ENCODE data around the gene PCGF3.
"Not testable (repeated sequence)": the region's sequence is repeated elsewhere in the genome, so short reads cannot be mapped to it uniquely, and the experiment has no call there.

Gene PCGF3

DNA sequence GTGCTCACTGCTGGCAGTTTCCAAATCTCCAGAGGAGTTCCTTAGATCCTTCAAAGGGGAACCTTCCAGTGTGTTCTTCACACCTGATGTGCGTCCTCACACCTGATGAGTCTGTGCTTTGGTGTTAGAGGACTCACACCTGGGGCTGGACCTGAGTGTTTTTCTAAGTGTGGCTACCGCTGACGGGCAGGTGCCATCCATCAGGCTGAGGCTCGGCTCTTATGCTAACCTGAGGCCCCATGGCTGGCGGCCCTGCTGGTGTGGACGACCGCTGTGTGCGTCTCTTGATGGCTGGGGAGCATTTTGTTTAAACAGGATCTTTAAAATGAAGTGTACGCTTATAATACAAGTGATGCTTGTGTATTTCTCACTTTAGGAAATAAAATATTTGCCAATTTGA is 28.4 kb downstream of the PCGF3 start:
- no peak overlapping the region for H3K4ac ChIP-seq (ENCODE audit: low read depth, low read length)
- no peak overlapping the region for H3K4me2 ChIP-seq (ENCODE audit: low read length)
- no peak overlapping the region for H3K27ac ChIP-seq (ENCODE audit: low read depth, low read length)
- no peak overlapping the region for H3K23ac ChIP-seq (ENCODE audit: low read length)
- no peak for DNase-seq
- H3K56ac ChIP-seq (ENCODE audit: low read length): no peak overlapping the region
- no peak overlapping the region for H2BK120ac ChIP-seq (ENCODE audit: low read depth, low read length)
- H3K4me3 ChIP-seq (ENCODE audit: low read length): no peak overlapping the region
- H2BK15ac ChIP-seq (replicated peaks; ENCODE audit: low read depth): no peak overlapping the region
- H2AK5ac ChIP-seq (ENCODE audit: low read length): no peak overlapping the region
- H3K79me2 ChIP-seq (ENCODE audit: control insufficient read depth, insufficient read depth, low read length): no peaks in the 10 kb centered on the region
- H3K36me3 ChIP-seq (ENCODE audit: control insufficient read depth, insufficient read depth, low read length): peaks cover 19% of the 10 kb centered on the region
- H3K79me1 ChIP-seq (ENCODE audit: low read length): no peaks in the 10 kb centered on the region
- no peak overlapping the region for H3K18ac ChIP-seq (ENCODE audit: low read length)
- no peak overlapping the region for H3K9ac ChIP-seq (ENCODE audit: low read length)
- no CpG with 5 or more reads among the region's 9 CpGs for WGBS (ENCODE audit: extremely low coverage, insufficient coverage, low lambda C conversion rate)
- H3K4me1 ChIP-seq (ENCODE audit: control insufficient read depth, low read depth, low read length): no peaks in the 10 kb centered on the region
- H4K5ac ChIP-seq (ENCODE audit: low read length): no peak overlapping the region
- no peak overlapping the region for H2BK5ac ChIP-seq (ENCODE audit: low read length)
- no peaks in the 10 kb centered on the region for H3K27me3 ChIP-seq (ENCODE audit: insufficient read depth, low read length, poor library complexity)
- H4K8ac ChIP-seq (ENCODE audit: low read depth, low read length): no peak overlapping the region

- no CpG with 5 or more reads among the region's 9 CpGs for WGBS (ENCODE audit: extremely low coverage, insufficient coverage, low lambda C conversion rate)
- Histone ChIP-seq H3K4me3 (ENCODE audit: low read length) (no peak overlapping the region), H3K79me1 (ENCODE audit: low read length) (no peaks in the 10 kb centered on the region), H3K4ac (ENCODE audit: low read depth, low read length) (no peak overlapping the region), H2BK120ac (ENCODE audit: low read depth, low read length) (no peak overlapping the region), H3K27ac (ENCODE audit: low read depth, low read length) (no peak overlapping the region), H3K4me1 (ENCODE audit: control insufficient read depth, low read depth, low read length) (no peaks in the 10 kb centered on the region), H4K8ac (ENCODE audit: low read depth, low read length) (no peak overlapping the region), H2BK5ac (ENCODE audit: low read length) (no peak overlapping the region), H4K5ac (ENCODE audit: low read length) (no peak overlapping the region), H2BK15ac (replicated peaks; ENCODE audit: low read depth) (no peak overlapping the region), H2AK5ac (ENCODE audit: low read length) (no peak overlapping the region), H3K36me3 (ENCODE audit: control insufficient read depth, insufficient read depth, low read length) (peaks cover 19% of the 10 kb centered on the region), H3K23ac (ENCODE audit: low read length) (no peak overlapping the region), H3K79me2 (ENCODE audit: control insufficient read depth, insufficient read depth, low read length) (no peaks in the 10 kb centered on the region), H3K56ac (ENCODE audit: low read length) (no peak overlapping the region), H3K9ac (ENCODE audit: low read length) (no peak overlapping the region), H3K27me3 (ENCODE audit: insufficient read depth, low read length, poor library complexity) (no peaks in the 10 kb centered on the region), H3K4me2 (ENCODE audit: low read length) (no peak overlapping the region), H3K18ac (ENCODE audit: low read length) (no peak overlapping the region)
- no peak for DNase-seq
Measured at GRCh38 chr4:734951-735350, 29.3 kb downstream of the PCGF3 start.

- no peak for DNase-seq
Measured at GRCh38 chr4:735583-735982, 30.0 kb downstream of the PCGF3 start.

GRCh38 chr4:736561-736960 is 30.9 kb downstream of the PCGF3 start:
- H2BK5ac ChIP-seq (ENCODE audit: low read length); H4K8ac ChIP-seq (ENCODE audit: low read depth, low read length); H3K4ac ChIP-seq (ENCODE audit: low read depth, low read length); H3K27ac ChIP-seq (ENCODE audit: low read depth, low read length); H4K5ac ChIP-seq (ENCODE audit: low read length); H3K9ac ChIP-seq (ENCODE audit: low read length); H3K4me3 ChIP-seq (ENCODE audit: low read length); H3K4me1 ChIP-seq (ENCODE audit: control insufficient read depth, low read depth, low read length); H3K4me2 ChIP-seq (ENCODE audit: low read length); DNase-seq; H2BK120ac ChIP-seq (ENCODE audit: low read depth, low read length); H3K23ac ChIP-seq (ENCODE audit: low read length); H3K56ac ChIP-seq (ENCODE audit: low read length); H3K79me1 ChIP-seq (ENCODE audit: low read length); H2AK5ac ChIP-seq (ENCODE audit: low read length); H3K27me3 ChIP-seq (ENCODE audit: insufficient read depth, low read length, poor library complexity); H3K79me2 ChIP-seq (ENCODE audit: control insufficient read depth, insufficient read depth, low read length); H2BK15ac ChIP-seq (replicated peaks; ENCODE audit: low read depth); H3K18ac ChIP-seq (ENCODE audit: low read length): not testable (repeated sequence)
- peaks cover 21% of the 10 kb centered on the region for H3K36me3 ChIP-seq (ENCODE audit: control insufficient read depth, insufficient read depth, low read length)
- no CpG with 5 or more reads among the region's 34 CpGs for WGBS (ENCODE audit: extremely low coverage, insufficient coverage, low lambda C conversion rate)

More at GRCh38 chr4:735583-735982, 30.0 kb downstream of the PCGF3 start:
- Histone ChIP-seq H4K8ac (ENCODE audit: low read depth, low read length) (no peak overlapping the region), H3K27ac (ENCODE audit: low read depth, low read length) (no peak overlapping the region), H3K36me3 (ENCODE audit: control insufficient read depth, insufficient read depth, low read length) (peaks cover 20% of the 10 kb centered on the region), H3K4me1 (ENCODE audit: control insufficient read depth, low read depth, low read length) (no peaks in the 10 kb centered on the region), H3K4ac (ENCODE audit: low read depth, low read length) (no peak overlapping the region), H3K79me2 (ENCODE audit: control insufficient read depth, insufficient read depth, low read length) (no peaks in the 10 kb centered on the region), H2BK15ac (replicated peaks; ENCODE audit: low read depth) (no peak overlapping the region), H3K79me1 (ENCODE audit: low read length) (no peaks in the 10 kb centered on the region), H3K4me3 (ENCODE audit: low read length) (no peak overlapping the region), H3K56ac (ENCODE audit: low read length) (no peak overlapping the region), H3K9ac (ENCODE audit: low read length) (no peak overlapping the region), H3K23ac (ENCODE audit: low read length) (no peak overlapping the region), H3K27me3 (ENCODE audit: insufficient read depth, low read length, poor library complexity) (no peaks in the 10 kb centered on the region), H2BK120ac (ENCODE audit: low read depth, low read length) (no peak overlapping the region), H2AK5ac (ENCODE audit: low read length) (no peak overlapping the region), H2BK5ac (ENCODE audit: low read length) (no peak overlapping the region), H3K18ac (ENCODE audit: low read length) (no peak overlapping the region), H3K4me2 (ENCODE audit: low read length) (no peak overlapping the region), H4K5ac (ENCODE audit: low read length) (no peak overlapping the region)
- WGBS (ENCODE audit: extremely low coverage, insufficient coverage, low lambda C conversion rate): no CpG with 5 or more reads among the region's 8 CpGs

DNA sequence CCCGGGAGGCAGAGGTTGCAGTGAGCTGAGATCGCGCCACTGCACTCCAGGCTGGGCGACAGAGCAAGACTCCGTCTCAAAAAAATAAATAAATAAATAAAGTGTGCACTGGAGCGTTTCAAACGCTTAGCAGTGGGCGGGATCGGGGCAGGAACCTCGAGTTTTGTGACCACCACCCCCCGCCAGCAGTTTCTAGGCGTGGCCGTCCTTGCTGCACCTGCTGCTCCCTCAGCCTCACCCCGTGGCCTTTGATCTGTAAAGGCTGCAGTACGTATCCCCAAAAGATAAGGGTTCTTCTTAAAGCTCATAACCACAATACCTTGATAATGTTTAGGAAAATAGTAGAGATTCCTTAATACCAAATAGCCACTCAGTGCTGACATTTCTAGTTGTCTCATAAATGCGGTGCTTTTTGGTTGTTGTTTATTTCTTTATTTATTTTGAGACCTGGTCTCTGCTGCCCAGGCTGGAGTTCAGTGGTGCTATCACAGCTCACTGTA is 33.2 kb downstream of the PCGF3 start:
- no peak overlapping the region for H3K4me2 ChIP-seq (ENCODE audit: low read length)
- no peaks in the 10 kb centered on the region for H3K79me1 ChIP-seq (ENCODE audit: low read length)
- no peak for DNase-seq
- H3K36me3 ChIP-seq (ENCODE audit: control insufficient read depth, insufficient read depth, low read length): peaks cover 17% of the 10 kb centered on the region
- no peak overlapping the region for H3K4ac ChIP-seq (ENCODE audit: low read depth, low read length)
- no peak overlapping the region for H4K5ac ChIP-seq (ENCODE audit: low read length)
- H2BK15ac ChIP-seq (replicated peaks; ENCODE audit: low read depth): no peak overlapping the region
- H3K9ac ChIP-seq (ENCODE audit: low read length): no peak overlapping the region
- no peak overlapping the region for H2BK120ac ChIP-seq (ENCODE audit: low read depth, low read length)
- H3K23ac ChIP-seq (ENCODE audit: low read length): no peak overlapping the region
- H3K4me3 ChIP-seq (ENCODE audit: low read length): no peak overlapping the region
- H3K27me3 ChIP-seq (ENCODE audit: insufficient read depth, low read length, poor library complexity): no peaks in the 10 kb centered on the region
- H3K4me1 ChIP-seq (ENCODE audit: control insufficient read depth, low read depth, low read length): no peaks in the 10 kb centered on the region
- H3K27ac ChIP-seq (ENCODE audit: low read depth, low read length): no peak overlapping the region
- H2BK5ac ChIP-seq (ENCODE audit: low read length): no peak overlapping the region
- H4K8ac ChIP-seq (ENCODE audit: low read depth, low read length): no peak overlapping the region
- H3K79me2 ChIP-seq (ENCODE audit: control insufficient read depth, insufficient read depth, low read length): no peaks in the 10 kb centered on the region
- no peak overlapping the region for H2AK5ac ChIP-seq (ENCODE audit: low read length)
- no CpG with 5 or more reads among the region's 16 CpGs for WGBS (ENCODE audit: extremely low coverage, insufficient coverage, low lambda C conversion rate)
- no peak overlapping the region for H3K56ac ChIP-seq (ENCODE audit: low read length)
- H3K18ac ChIP-seq (ENCODE audit: low read length): no peak overlapping the region

- Histone ChIP-seq H3K18ac (ENCODE audit: low read length) (no peak overlapping the region), H3K36me3 (ENCODE audit: control insufficient read depth, insufficient read depth, low read length) (peaks cover 16% of the 10 kb centered on the region), H3K27ac (ENCODE audit: low read depth, low read length) (no peak overlapping the region), H3K4me1 (ENCODE audit: control insufficient read depth, low read depth, low read length) (no peaks in the 10 kb centered on the region), H4K8ac (ENCODE audit: low read depth, low read length) (no peak overlapping the region), H3K27me3 (ENCODE audit: insufficient read depth, low read length, poor library complexity) (no peaks in the 10 kb centered on the region), H3K4me2 (ENCODE audit: low read length) (no peak overlapping the region), H4K5ac (ENCODE audit: low read length) (no peak overlapping the region), H3K4ac (ENCODE audit: low read depth, low read length) (no peak overlapping the region), H2AK5ac (ENCODE audit: low read length) (no peak overlapping the region), H3K79me1 (ENCODE audit: low read length) (no peaks in the 10 kb centered on the region), H3K79me2 (ENCODE audit: control insufficient read depth, insufficient read depth, low read length) (no peaks in the 10 kb centered on the region), H2BK120ac (ENCODE audit: low read depth, low read length) (no peak overlapping the region), H3K23ac (ENCODE audit: low read length) (no peak overlapping the region), H2BK15ac (replicated peaks; ENCODE audit: low read depth) (no peak overlapping the region), H2BK5ac (ENCODE audit: low read length) (no peak overlapping the region), H3K56ac (ENCODE audit: low read length) (no peak overlapping the region), H3K4me3 (ENCODE audit: low read length) (no peak overlapping the region), H3K9ac (ENCODE audit: low read length) (no peak overlapping the region)
- no peak for DNase-seq
- WGBS (ENCODE audit: extremely low coverage, insufficient coverage, low lambda C conversion rate): no CpG with 5 or more reads among the region's 22 CpGs
Measured at GRCh38 chr4:739569-739968, 33.9 kb downstream of the PCGF3 start.
